H9 (cell line): ENCODE results near the gene NPAS2. TPM values are rescaled to one million over a fixed set of nuclear protein-coding genes. Genes with fewer than 3 reads are reported as not detected.

Experiments
- DNase-seq: peaks from one replicate; pipeline ENCODE4 v3.0.0-alpha.2; 2017
- H2AFZ ChIP-seq: one replicate; pipeline ENCODE4 v1.6.1; 2013; ENCODE audit warnings: mild to moderate bottlenecking, low read length, control low read depth, moderate library complexity
- H2AK5ac ChIP-seq: 2 replicates; pipeline ENCODE4 v1.6.1; 2013; ENCODE audit warnings: low read length, control low read depth, mixed read lengths; ENCODE audit not compliant: insufficient read length
- H2BK120ac ChIP-seq: one replicate; pipeline ENCODE4 v1.6.1; 2013; ENCODE audit warnings: low read depth, mild to moderate bottlenecking, low read length, control low read depth, inconsistent platforms; ENCODE audit not compliant: poor library complexity, severe bottlenecking
- H2BK12ac ChIP-seq: 2 replicates; pipeline ENCODE4 v1.6.1; 2013; ENCODE audit warnings: low read length, control low read depth, mixed read lengths, low read depth; ENCODE audit not compliant: insufficient read length
- H2BK15ac ChIP-seq: 2 replicates; pipeline ENCODE4 v1.6.1; 2013; ENCODE audit warnings: low read depth, low read length, control low read depth
- H2BK20ac ChIP-seq: one replicate; pipeline ENCODE4 v1.6.1; 2013; ENCODE audit warnings: low read depth, mild to moderate bottlenecking, low read length, control low read depth, inconsistent platforms; ENCODE audit not compliant: poor library complexity, severe bottlenecking
- H2BK5ac ChIP-seq: 2 replicates; pipeline ENCODE4 v1.6.1; 2013; ENCODE audit warnings: low read length, control low read depth, mixed read lengths; ENCODE audit not compliant: insufficient read length
- H3K14ac ChIP-seq: 2 replicates; pipeline ENCODE4 v1.6.1; 2013; ENCODE audit warnings: low read length, control low read depth; ENCODE audit not compliant: insufficient read depth
- H3K18ac ChIP-seq: 2 replicates; pipeline ENCODE4 v1.6.1; 2013; ENCODE audit warnings: low read depth, mild to moderate bottlenecking, mixed read lengths, low read length, control low read depth; ENCODE audit not compliant: insufficient read length
- H3K23ac ChIP-seq: 2 replicates; pipeline ENCODE4 v1.6.1; 2013; ENCODE audit warnings: low read length, control low read depth, mixed read lengths, low read depth; ENCODE audit not compliant: insufficient read length
- H3K23me2 ChIP-seq: 2 replicates; pipeline ENCODE4 v1.6.1; 2013; ENCODE audit warnings: low read depth, mild to moderate bottlenecking, mixed read lengths, low read length, control low read depth; ENCODE audit not compliant: insufficient read length, poor library complexity, severe bottlenecking
- H3K27ac ChIP-seq: 2 replicates; pipeline ENCODE4 v1.5.1; 2013; ENCODE audit warnings: low read length, control low read depth, mixed read lengths, low read depth; ENCODE audit not compliant: insufficient read length
- H3K27me3 ChIP-seq: 2 replicates; pipeline ENCODE4 v1.6.1; 2013; ENCODE audit warnings: low read length, control low read depth, inconsistent platforms; ENCODE audit not compliant: insufficient read depth
- H3K4ac ChIP-seq: 2 replicates; pipeline ENCODE4 v1.6.1; 2013; ENCODE audit warnings: low read depth, mild to moderate bottlenecking, control low read depth, inconsistent platforms, low read length, moderate library complexity
- H3K4me1 ChIP-seq: 2 replicates; pipeline ENCODE4 v1.6.1; 2013; ENCODE audit warnings: low read length, control low read depth, inconsistent platforms; ENCODE audit not compliant: insufficient read depth
- H3K4me2 ChIP-seq: 2 replicates; pipeline ENCODE4 v1.6.1; 2013; ENCODE audit warnings: low read length, control low read depth, mixed read lengths; ENCODE audit not compliant: insufficient read length, insufficient read depth
- H3K56ac ChIP-seq: 2 replicates; pipeline ENCODE4 v1.6.1; 2013; ENCODE audit warnings: low read depth, mild to moderate bottlenecking, mixed read lengths, low read length, control low read depth; ENCODE audit not compliant: insufficient read length
- H3K79me1 ChIP-seq: 2 replicates; pipeline ENCODE4 v1.6.1; 2013; ENCODE audit warnings: low read depth, mild to moderate bottlenecking, moderate library complexity, low read length, control low read depth, inconsistent platforms; ENCODE audit not compliant: insufficient read depth, poor library complexity, severe bottlenecking
- H3K79me2 ChIP-seq: 2 replicates; pipeline ENCODE4 v1.6.1; 2013; ENCODE audit warnings: low read length, control low read depth, inconsistent platforms; ENCODE audit not compliant: insufficient read depth
- H3K9ac ChIP-seq: 2 replicates; pipeline ENCODE4 v1.6.1; 2013; ENCODE audit warnings: low read length, control low read depth, mixed read lengths; ENCODE audit not compliant: insufficient read length; ENCODE audit errors: extremely low read depth
- H3K9me3 ChIP-seq: one replicate; pipeline ENCODE4 v1.6.1; 2013; ENCODE audit warnings: low read depth, low read length, inconsistent platforms; ENCODE audit not compliant: control insufficient read depth
- H3T11ph ChIP-seq: one replicate; pipeline ENCODE4 v1.6.1; 2013; ENCODE audit warnings: mild to moderate bottlenecking, low read length, control low read depth, inconsistent platforms
- H4K20me1 ChIP-seq: one replicate; pipeline ENCODE4 v1.6.1; 2013; ENCODE audit not compliant: control insufficient read depth, insufficient read length, insufficient read depth
- H4K5ac ChIP-seq: 2 replicates; pipeline ENCODE4 v1.6.1; 2013; ENCODE audit warnings: low read depth, mild to moderate bottlenecking, mixed read lengths, low read length, control low read depth; ENCODE audit not compliant: insufficient read length
- H4K8ac ChIP-seq: replicated peaks from 2 replicates; pipeline ENCODE4 v1.6.1; 2013; ENCODE audit warnings: low read length, control low read depth, mixed read lengths, low read depth; ENCODE audit not compliant: insufficient read length
- H4K91ac ChIP-seq: 2 replicates; pipeline ENCODE4 v1.6.1; 2013; ENCODE audit warnings: low read depth, mild to moderate bottlenecking, moderate library complexity, mixed read lengths, low read length, control low read depth; ENCODE audit not compliant: insufficient read length
- H3K27ac Mint-ChIP-seq, 3 experiments: 2 replicates in 2 of 3; 3 replicates in 1 of 3; pipeline ENCODE4 v1.8.0; 2020 to 2021; ENCODE audit warnings: mixed read lengths in 3 of 3, mild to moderate bottlenecking in 1 of 3, moderate library complexity in 1 of 3
- H3K27me3 Mint-ChIP-seq: 2 replicates; pipeline ENCODE4 v1.8.0; 2021; ENCODE audit warnings: low read depth, mild to moderate bottlenecking, moderate library complexity, mixed read lengths
- H3K36me3 Mint-ChIP-seq, 3 experiments: 2 replicates in 2 of 3; 3 replicates in 1 of 3; pipeline ENCODE4 v1.8.0; 2020 to 2021; ENCODE audit warnings: low read depth in 3 of 3, mixed read lengths in 3 of 3; ENCODE audit not compliant: insufficient read depth in 1 of 3
- H3K4me1 Mint-ChIP-seq, 2 experiments: 2 replicates each; pipeline ENCODE4 v1.8.0; 2020; ENCODE audit warnings: mixed read lengths in 2 of 2
- H3K4me3 Mint-ChIP-seq, 2 experiments: 2 replicates in 1 of 2; 3 replicates in 1 of 2; pipeline ENCODE4 v1.8.0; 2020 to 2021; ENCODE audit warnings: mild to moderate bottlenecking in 2 of 2, mixed read lengths in 2 of 2, moderate library complexity in 1 of 2
- H3K9me3 Mint-ChIP-seq, 2 experiments: 2 replicates in 1 of 2; 3 replicates in 1 of 2; pipeline ENCODE4 v1.8.0; 2020; ENCODE audit warnings: mild to moderate bottlenecking in 2 of 2, mixed read lengths in 2 of 2, moderate library complexity in 1 of 2
- CTCF ChIP-seq: fragments of 200-600 bp; sonication (generic); conservative IDR thresholded peaks from 3 replicates; pipeline ENCODE4 v1.8.0; 2021; ENCODE audit warnings: antibody characterized with exemption, mild to moderate bottlenecking
- WGBS: extraction: QIAGEN DNeasy Blood & Tissue Kit; methylation state at CpG from one replicate; pipeline ENCODE4 v1.1.7; 2013; ENCODE audit warnings: missing lambda C conversion rate, low lambda C conversion rate, mixed read lengths; ENCODE audit not compliant: insufficient read length; ENCODE audit errors: extremely low coverage; 5-methylcytosine and 5-hydroxymethylcytosine counted together
- total RNA-seq: library from RNA; stranded (reverse); gene quantifications from 2 replicates; pipeline ENCODE4 v1.2.1, GENCODE V29; 2021

Gene NPAS2
- total RNA-seq, 1 experiment from 2014 or later: 1.3 TPM

DNA sequence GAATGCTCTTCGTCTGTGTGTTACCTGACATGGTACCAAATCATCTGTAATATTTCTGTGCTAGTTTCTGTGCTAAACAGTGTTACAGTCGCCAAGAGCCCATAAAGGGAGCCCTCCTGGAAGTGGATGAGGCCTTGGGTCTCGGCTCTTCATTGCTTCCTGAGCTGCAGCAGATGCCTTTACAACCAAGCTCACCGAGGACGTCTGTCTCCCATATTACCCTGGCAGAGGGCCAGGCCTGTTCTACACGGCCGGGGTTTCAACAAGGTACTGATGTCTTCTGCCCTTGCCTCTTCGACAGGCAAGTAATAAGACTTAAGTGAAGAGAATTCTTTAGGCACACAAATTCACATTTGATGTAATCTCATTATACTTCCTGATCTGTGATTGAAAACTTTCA is 199.0 kb downstream of the NPAS2 start:
- H3K4me1 Mint-ChIP-seq: no peaks in the 10 kb centered on the region
- Histone ChIP-seq H4K91ac (no peak overlapping the region), H2BK15ac (no peak overlapping the region), H3K23me2 (no peaks in the 10 kb centered on the region), H2AFZ (no peak overlapping the region), H3K23ac (no peak overlapping the region), H3K9ac (no peak overlapping the region), H3K79me2 (no peaks in the 10 kb centered on the region), H4K20me1 (no peaks in the 10 kb centered on the region), H2BK5ac (no peak overlapping the region), H3K27ac (no peak overlapping the region), H4K5ac (no peak overlapping the region), H3K14ac (no peak overlapping the region), H2BK20ac (no peak overlapping the region), H3K27me3 (no peaks in the 10 kb centered on the region), H3K79me1 (no peaks in the 10 kb centered on the region), H3K4me2 (no peak overlapping the region), H3T11ph (no peak overlapping the region), H3K4ac (no peak overlapping the region), H3K9me3 (no peaks in the 10 kb centered on the region), H3K18ac (no peak overlapping the region), H3K4me1 (no peaks in the 10 kb centered on the region), H2BK120ac (no peak overlapping the region), H2AK5ac (no peak overlapping the region), H4K8ac (no peak overlapping the region), H3K56ac (no peak overlapping the region), H2BK12ac (no peak overlapping the region)
- 0 out of 7 replicates have a peak overlapping the region, but pooled peaks of 1 of the 3 experiments have one; percentile 10 for H3K27ac Mint-ChIP-seq
- H3K36me3 Mint-ChIP-seq: peaks cover 28 to 59% (median 49%) of the 10 kb centered on the region in 3 experiments
- TF ChIP-seq CTCF: no peak
- 0 out of 5 replicates have a peak, but pooled peaks cover 0 to 2% of the 10 kb centered on the region in 2 experiments for H3K9me3 Mint-ChIP-seq
- H3K4me3 Mint-ChIP-seq: no peak overlapping the region
- H3K27me3 Mint-ChIP-seq: no peaks in the 10 kb centered on the region; the same call in 1 of the 2 replicates
- WGBS: no CpG with 5 or more reads among the region's 8 CpGs
- no peak for DNase-seq
